Measurements from ENCODE around the gene C2orf81.

- TF ChIP-seq CTCF (conservative IDR thresholded peaks at IDR 0.05; ENCODE audit: low read depth, low read length) (no peak), EZH2phosphoT487 (IDR thresholded peaks at IDR 0.05; ENCODE audit: borderline replicate concordance, low read length) (no peak), EZH2 (IDR thresholded peaks at IDR 0.05; ENCODE audit: low read length, unreplicated experiment) (no peak)
These were observed 7.3 kb upstream of the C2orf81 start for GRCh38 chr2:74428675-74429074.
